Inflammatory macrophage (primary cell): ENCODE measurements around the gene MESP1.
"Not testable (repeated sequence)": the region's sequence is repeated elsewhere in the genome, so short reads cannot be mapped to it uniquely, and the experiment has no call there.

Experiments
- DNase-seq, 2 donors: peaks; one replicate each; pipeline ENCODE4 v3.0.0-alpha.2; 2020 to 2022
- total RNA-seq, 18 experiments: gene quantifications; one replicate each; lab custom pipeline; 2026; ENCODE audit warnings: mixed read lengths in 6 of 18, inconsistent platforms in 2 of 18; lab: John Stamatoyannopoulos, UW

MESP1 gene
- total RNA-seq: 0.06 to 1.3 (median 0.40) reads per million in 18 experiments

GRCh38 chr15:89750560-89751542 is at the start of gene MESP1:
TSS of gene MESP1 (minus strand) at chr15:89751249. CDS start at chr15:89751231, 18 bp downstream.
- DNase-seq: peak; percentile 92 to 95

GRCh38 chr15:89799918-89800498 is 49.0 kb upstream of the MESP1 start:
- no peak for DNase-seq

- DNase-seq: no peak
These were observed 48.2 kb upstream of the MESP1 start for GRCh38 chr15:89799011-89799911.

GRCh38 chr15:89797678-89798201 is 46.7 kb upstream of the MESP1 start:
- no peak for DNase-seq

GRCh38 chr15:89795996-89796395 is 44.9 kb upstream of the MESP1 start:
- DNase-seq: no peak

- no peak for DNase-seq
These were observed 43.7 kb upstream of the MESP1 start for GRCh38 chr15:89794627-89795241.

- no peak for DNase-seq
These were observed 41.2 kb upstream of the MESP1 start for GRCh38 chr15:89792106-89792805.

- DNase-seq: no peak
These were observed 39.6 kb upstream of the MESP1 start for GRCh38 chr15:89790661-89791060.

- peak in 1 of 2 donors; percentile 28 for DNase-seq
These were observed 39.2 kb upstream of the MESP1 start for GRCh38 chr15:89790206-89790605.

- DNase-seq: not testable (repeated sequence)
These were observed 37.5 kb upstream of the MESP1 start for GRCh38 chr15:89788585-89788984.

GRCh38 chr15:89787944-89788343 is 36.9 kb upstream of the MESP1 start:
- DNase-seq: no peak

GRCh38 chr15:89785774-89786140 is 34.7 kb upstream of the MESP1 start:
- DNase-seq: no peak

- DNase-seq: no peak
These were observed 34.2 kb upstream of the MESP1 start for GRCh38 chr15:89785064-89785773.

GRCh38 chr15:89784686-89784960 is 33.6 kb upstream of the MESP1 start:
- DNase-seq: no peak

GRCh38 chr15:89783861-89784685 is 33.0 kb upstream of the MESP1 start:
- DNase-seq: no peak

- DNase-seq: peak in 1 of 2 donors; percentile 11
These were observed 32.2 kb upstream of the MESP1 start for GRCh38 chr15:89783111-89783860.

GRCh38 chr15:89782619-89782950 is 31.5 kb upstream of the MESP1 start:
- not testable (repeated sequence) for DNase-seq

GRCh38 chr15:89781891-89782618 is 31.0 kb upstream of the MESP1 start:
- peak; percentile 75 to 79 for DNase-seq

GRCh38 chr15:89781055-89781454 is 30.0 kb upstream of the MESP1 start:
- DNase-seq: peak; percentile 79 to 84
